ENCODE measurements around the gene TCF25.
"Not testable (repeated sequence)": the region's sequence is repeated elsewhere in the genome, so short reads cannot be mapped to it uniquely, and the experiment has no call there.

The TCF25 gene

DNA sequence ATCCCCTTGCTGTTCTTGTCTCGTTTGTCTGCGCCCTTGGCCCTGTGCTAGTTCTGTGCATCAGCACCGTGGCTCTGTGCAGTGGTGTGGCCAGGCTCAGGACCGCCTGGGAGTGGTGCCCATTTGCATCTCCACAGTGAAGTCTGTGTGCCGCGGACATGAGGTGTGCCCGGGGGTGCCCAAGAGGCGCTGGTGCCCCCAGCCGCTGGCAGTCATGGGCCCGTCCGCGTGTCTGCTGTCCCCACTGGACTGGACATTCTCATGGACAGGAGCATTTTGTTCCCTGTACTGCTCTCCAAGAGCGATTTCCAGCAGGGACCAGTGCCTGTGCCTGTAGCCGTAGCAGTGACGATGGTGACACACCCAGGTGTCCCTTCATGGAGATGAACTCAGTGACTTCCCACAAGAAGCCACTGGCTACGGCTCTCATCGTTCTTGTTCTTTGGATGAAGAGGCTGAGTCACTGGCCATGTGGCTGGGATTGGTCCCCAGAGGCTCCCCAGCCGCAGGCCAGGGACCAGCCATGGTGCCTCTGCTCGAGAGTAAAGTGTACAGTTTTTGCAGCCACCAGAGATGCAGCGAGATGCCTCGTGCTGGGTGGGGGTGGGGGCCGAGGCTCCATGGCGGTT lies 32.2 kb downstream of the TCF25 start:
- DNase-seq, result no peak

DNA sequence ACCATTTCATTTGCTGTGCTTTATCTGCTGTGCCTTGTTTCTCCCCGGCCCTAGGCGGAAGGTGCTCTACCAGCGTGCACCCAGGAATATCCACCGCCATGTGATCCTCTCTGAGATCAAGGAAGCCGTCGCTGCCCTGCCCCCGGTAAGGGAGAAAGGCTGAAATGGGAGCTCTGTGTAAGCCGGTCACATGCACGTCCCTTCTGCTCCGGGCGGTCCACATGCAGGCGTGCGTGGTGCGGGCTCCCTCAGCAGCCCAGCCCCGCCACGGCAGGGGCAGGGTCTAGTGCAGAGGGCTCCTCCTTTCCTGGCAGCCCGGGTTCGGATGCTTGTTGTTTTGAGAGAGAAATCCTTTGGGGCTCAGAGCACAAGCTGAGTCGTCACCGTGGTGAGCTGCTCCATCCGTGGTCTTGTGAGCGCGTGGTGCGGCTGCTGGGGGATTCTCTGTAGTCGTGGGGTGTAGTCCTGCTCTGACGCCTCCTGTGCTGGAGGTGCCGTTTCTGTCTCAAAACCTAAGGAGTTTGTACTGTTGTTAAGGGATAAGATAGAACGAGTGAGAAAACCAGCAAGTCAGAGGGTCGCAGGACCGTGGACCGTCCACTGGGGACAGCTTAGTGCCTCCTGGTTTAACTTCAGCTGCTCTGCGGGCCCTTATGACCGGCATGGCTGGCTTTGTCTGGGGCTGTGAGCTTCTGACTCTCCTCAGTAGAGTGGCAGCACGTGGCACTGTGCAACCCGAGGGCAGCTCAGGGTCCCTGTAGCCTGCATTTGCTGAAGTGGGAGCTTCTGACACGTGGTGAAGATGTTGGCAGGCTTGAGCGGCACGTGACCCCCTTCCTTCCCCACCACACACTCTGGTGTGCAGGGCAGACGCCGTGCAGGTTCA lies 33.0 kb downstream of the TCF25 start:
- DNase-seq, result no peak

DNA sequence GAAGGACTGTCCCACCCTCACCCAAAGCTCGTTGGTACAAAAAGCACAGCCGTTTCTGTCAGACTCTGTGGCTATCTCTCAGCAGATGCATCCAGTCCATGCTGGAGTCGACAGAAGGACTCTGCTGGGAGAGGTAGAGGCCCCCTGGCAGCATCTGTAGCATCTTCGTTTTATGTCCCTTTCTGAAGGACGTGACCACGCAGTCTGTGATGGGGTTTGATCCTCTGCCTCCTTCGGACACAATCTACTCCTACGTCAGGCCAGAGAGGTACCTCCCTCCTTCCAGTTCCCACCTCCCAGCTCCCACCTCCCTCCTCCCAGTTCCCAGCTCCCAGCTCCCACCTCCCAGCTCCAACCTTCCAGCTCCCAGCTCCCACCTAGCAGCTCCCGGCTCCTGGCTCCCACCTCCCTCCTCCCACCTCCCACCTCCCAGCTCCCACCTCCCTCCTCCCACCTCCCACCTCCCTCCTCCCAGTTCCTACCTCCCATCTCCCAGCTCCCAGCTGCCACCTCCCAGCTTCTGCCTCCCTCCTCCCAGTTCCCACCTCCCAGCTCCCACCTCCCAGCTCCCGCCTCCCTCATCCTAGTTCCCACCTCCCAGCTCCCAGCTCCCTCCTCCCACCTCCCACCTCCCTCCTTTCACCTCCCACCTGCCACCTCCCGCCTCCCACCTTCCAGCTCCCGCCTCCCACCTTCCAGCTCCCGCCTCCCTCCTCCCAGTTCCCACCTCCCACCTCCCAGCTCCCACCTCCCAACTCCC lies 33.8 kb downstream of the TCF25 start:
- no peak for DNase-seq

DNA sequence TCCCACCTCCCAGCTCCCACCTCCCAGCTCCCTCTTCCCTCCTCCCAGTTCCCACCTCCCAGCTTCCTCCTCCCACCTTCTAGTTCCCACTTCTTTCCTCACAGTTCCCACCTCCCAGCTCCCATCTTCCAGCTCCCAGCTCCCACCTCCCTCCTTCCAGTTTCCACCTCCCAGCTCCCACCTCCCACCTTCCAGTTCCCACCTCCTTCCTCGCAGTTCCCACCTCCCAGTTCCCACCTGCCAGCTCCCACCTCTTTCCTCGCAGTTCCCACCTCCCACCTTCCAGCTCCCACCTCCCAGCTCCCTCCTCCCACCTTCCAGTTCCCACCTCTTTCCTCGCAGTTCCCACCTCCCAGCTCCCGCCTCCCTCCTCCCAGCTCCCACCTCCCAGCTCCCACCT lies 34.8 kb downstream of the TCF25 start:
- no peak for DNase-seq

DNA sequence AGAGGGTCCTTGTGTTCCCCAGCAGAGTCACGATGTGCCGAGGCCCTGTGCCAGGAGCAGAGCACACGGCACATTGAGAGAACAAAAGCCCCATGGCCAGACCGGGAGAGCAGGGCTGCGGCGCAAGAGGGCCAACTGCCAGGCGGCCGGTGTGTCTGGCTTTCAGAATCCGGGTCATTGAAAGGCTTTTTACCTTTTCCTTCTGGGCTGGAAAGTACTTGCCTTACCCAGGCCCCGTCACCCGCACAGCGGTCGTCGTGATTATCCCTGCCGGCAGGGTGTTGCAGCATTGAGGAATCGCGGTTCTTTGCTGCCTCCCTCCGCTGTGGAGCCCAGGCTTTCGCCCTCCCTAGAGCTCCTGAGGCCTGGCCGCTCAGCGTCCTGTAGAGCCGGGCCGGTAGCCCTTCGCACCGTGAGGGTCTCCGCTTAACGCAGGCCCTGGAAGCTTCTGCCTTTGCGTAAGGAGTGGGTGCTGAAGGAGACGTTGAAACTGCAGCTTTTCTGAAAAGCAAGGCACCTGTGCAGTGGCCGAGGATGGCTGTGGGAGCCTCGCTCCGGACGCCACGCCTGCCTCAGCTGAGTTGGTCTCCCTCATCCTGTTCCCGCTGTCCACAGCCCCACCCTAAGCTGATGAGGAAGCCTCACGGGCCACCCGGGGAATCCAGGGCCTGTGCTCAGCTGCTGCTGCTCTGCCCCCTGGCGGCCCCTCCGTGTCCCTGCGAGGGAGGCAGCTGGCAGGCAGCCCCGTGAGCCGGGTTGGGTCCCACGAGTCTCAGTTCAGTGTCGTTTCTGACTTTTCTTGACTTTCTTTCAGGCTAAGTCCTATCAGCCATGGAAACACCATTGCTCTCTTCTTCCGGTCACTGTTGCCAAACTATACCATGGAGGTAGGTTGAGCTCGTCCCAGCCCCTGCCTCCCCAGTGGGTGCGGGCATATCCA lies 36.7 kb downstream of the TCF25 start:
- peak; percentile 7 for DNase-seq

DNA sequence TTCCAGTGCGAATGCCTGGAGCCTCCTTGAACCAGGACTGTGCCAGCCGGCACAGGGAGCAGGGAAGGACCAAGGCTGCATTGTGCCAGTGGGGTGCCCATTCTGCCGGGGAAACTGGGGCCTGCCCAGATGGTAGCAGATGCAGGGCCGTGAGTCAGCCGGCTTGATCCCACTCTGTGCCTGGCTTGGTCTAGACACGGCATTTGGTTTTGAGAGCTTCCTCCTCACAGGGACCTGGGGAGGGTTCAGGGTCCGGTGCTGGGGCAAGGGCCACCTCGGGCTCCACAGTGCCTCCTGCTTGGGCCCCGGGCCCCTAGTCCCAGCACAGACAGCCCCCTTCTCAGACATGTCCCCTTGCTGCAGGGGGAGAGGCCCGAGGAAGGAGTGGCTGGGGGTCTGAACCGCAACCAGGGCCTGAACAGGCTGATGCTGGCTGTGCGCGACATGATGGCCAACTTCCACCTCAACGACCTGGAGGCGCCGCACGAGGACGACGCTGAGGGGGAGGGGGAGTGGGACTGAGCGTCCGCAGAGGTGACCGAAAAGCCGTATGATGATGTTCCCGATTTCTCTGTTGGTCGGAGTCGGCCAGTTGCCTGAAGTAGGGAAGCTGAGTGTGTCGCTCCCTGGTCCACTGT lies 37.4 kb downstream of the TCF25 start:
- DNase-seq, result no peak

DNA sequence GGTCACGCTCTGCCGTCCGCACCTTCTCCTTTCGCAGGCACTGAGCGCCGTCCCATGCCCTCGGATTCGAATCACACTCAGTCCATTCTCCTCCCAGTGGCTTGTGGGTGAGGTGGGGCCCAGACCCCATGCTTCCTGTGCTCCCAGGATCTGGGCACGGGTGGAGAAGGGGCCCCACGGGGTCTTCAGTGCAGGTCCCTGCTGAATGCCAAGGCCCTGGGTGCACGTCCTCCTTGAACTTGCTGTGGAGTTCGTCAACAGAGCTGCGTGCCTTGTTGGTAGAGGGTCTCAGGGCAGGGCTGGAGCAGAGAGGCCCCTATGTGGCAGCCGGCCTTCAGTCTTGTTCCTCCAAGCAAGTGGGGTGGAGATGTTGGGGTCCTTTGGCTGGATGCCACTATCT lies 38.0 kb downstream of the TCF25 start:
- no peak for DNase-seq

DNA sequence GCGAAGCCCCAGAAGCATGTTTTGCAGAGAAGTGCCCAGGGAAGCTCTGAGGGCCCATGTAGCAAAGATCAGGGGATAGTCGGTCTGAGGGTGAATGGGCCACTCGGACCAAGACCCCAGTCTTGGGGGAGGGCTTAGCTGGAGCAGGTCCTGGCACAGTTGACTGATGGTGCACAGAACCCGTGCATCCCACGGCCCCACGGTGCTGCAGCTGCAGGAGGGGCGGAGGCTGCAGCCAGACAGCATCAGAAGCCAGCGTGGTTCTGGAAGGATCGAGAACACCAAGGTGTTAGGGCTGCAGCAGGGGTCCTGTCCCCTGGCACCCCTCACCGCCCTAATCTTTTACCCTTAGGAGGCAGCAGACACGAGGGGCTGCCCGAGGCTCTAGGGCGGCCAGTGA lies 38.8 kb downstream of the TCF25 start:
- DNase-seq, result no peak

DNA sequence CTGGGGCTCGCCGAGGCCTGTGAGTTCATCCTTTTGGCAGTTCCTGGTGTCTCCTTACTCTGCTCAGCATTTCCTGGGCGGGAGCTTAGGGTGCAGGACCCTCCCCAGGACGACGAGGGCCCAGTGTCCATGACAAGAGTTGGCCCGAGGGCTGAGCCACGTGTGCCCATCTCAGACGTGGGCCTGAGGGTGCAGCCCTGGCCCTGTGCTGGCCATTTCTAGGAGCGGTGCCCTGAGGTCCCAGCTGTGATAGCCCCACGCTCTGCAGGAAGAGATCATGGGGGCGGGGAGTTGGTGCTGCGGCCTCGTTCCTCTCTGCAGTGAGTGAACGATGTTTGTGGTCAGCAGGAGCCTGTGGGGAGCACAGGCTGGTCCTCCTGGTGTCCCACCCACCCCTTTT lies 39.2 kb downstream of the TCF25 start:
- no peak for DNase-seq

DNA sequence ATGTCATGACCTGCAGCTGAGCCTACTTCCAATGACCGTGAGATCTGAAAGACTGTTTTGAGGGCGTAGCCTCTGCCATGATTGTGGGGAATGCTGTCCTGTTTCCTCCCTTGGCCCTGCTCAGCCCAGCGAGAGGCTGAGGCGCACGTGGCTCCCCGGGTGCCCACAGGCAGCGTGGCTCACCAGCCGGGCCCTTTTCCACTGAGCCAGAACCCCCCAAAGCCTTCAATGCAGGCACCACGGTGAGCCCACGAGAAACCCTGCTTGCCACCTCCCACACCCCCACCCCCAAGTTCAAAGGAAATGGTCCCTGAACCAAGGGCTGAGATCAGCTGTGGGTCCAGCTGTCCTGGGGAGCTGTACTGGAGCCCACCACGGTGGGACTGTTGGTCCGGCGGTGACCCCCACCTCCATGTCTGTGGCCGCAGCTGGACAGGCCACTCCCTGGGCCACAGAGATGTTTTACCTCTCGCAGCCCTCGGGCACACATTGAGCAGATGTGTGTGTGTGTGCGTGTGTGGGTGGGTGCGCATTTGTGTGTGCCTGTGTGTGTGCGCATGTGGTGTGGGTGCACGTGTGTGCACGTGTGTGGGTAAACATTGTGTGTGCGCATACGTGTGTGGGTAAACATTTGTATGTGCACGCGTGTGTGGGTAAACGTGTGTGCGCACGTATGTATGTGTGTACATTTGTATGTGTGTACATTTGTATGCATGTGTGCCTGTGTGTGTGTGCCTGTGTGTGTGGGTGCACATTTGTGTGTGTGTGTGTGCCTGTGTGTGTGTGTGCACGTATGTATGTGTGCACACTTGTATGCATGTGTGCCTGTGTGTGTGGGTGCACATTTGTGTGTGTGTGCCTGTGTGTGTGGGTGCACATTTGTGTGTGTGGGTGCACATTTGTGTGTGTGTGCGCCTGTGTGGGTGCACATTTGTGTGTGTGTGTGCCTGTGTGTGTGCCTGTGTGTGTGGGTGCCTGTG lies 40.3 kb downstream of the TCF25 start:
- DNase-seq, result no peak

DNA sequence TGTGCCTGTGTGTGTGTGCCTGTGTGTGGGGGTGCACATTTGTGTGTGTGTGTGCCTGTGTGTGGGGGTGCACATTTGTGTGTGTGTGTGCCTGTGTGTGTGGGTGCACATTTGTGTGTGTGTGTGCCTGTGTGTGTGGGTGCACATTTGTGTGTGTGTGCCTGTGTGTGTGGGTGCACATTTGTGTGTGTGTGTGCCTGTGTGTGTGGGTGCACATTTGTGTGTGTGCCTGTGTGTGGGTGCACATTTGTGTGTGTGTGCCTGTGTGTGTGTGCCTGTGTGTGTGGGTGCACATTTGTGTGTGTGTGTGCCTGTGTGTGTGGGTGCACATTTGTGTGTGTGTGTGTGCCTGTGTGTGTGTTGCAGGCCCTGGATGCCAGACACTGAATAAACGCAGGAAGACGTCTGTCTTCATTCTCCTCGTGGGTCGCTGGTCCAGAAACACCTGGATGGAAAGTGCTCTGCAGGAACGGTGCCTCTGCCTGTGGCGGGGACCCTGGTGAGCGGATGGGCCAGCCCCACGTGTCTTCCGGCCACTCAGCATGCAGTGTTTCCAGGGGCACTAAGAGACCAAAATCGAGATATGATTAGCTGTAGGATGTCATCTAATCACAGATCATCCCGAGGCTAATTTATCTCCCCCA lies 41.4 kb downstream of the TCF25 start:
- DNase-seq, result not testable (repeated sequence)

DNA sequence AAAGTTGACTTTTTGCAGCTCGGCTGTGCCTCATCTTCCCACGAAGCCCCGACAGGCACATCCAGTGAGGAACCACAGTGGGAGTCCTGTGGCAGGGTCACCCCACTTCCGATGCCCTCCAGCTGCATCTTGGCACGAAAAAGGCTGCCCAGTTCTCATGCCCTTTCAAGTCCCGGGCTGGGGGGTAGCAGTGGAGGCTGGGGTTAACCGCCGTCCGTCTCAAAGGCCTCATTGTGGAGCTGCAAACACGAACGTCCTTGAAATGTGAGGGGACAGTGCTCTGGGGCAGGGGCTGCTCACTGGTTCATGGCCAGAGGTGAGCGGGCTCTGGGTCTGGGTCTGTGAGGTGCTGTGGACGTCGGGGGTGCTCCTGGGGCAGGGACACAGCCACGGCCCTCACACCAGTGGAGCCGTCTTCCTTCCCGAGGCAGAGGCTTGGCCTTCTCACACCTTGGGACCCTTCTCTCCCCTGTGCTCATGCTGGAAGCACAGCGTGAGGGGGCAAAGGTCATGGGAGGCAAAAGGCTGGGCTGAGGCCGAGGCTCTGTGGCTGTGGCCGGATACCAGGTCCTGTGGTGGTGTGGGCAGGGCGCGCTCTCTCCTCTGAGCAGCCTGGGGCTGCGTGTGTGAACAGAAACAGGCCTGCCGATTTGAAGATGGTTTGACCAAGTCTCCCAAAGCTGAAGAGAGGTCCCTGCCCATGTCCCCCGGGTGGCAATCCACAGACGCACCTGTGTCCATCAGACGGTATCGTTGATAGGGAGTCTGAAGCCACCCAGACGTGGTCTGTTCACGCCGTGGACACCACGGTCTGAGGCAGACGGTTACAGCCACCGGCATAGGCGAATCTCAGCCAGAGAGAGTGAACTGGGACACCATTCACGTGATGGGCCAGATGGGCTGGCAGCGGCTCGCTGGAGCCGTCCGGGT lies 42.2 kb downstream of the TCF25 start:
- no peak for DNase-seq

DNA sequence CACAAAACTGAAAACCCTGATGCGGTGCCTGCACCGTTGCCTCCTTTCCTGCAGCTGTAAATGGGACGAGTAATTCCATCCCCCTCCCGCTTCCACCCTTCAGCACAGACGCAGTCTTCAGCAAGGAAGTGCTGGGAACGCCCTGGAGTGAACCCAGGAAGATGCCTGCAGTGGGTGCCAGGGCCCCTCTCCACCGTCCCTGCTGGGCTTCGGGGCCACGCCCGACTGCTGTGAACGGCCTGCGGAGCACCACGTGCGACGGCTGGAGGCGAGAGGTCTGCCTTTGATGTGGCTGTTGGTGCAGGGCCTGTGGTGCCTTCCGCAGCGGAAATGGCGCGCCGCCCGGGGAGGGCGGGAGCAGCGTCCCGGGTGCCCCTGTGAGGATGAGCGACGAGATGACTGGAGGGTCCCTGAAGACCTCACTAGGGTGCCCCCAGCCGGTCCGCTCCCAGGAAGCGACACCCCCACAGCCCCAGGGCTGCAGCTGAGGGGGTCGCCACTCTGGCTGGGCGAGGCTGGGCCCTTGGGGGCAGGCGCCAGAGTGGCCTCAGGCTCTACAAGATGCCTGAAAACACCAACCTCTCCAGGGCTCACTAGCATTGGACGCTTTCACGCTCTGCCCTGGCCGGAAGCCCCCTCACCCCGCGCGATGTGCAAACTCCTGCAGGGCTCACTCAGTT lies 44.5 kb downstream of the TCF25 start:
- peak; percentile 30 for DNase-seq

DNA sequence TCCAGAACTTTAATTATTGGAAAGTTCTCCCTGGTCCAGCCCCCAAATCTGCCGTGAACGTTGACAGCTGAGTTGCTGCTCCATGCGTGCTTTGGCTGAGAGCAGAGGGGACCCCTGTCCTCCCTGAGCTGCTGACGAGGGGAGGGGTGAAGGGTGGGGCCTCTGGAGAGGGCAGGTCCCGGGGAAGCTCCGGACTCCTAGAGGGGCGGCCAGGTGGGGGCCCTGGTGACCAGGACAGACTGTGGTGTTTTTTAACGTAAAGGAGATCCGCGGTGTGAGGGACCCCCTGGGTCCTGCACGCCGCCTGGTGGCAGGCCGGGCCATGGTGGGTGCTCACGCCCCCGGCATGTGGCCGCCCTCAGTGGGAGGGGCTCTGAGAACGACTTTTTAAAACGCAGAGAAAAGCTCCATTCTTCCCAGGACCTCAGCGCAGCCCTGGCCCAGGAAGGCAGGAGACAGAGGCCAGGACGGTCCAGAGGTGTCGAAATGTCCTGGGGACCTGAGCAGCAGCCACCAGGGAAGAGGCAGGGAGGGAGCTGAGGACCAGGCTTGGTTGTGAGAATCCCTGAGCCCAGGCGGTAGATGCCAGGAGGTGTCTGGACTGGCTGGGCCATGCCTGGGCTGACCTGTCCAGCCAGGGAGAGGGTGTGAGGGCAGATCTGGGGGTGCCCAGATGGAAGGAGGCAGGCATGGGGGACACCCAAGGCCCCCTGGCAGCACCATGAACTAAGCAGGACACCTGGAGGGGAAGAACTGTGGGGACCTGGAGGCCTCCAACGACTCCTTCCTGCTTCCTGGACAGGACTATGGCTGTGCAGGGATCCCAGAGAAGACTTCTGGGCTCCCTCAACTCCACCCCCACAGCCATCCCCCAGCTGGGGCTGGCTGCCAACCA lies 45.3 kb downstream of the TCF25 start, which contains the start of gene MC1R:
Gene MC1R, plus strand, starts transcription at position 410 of the 895 bp plus-strand sequence. Its CDS starts 397 bp downstream, at position 807.
- DNase-seq, result peak; percentile 10

DNA sequence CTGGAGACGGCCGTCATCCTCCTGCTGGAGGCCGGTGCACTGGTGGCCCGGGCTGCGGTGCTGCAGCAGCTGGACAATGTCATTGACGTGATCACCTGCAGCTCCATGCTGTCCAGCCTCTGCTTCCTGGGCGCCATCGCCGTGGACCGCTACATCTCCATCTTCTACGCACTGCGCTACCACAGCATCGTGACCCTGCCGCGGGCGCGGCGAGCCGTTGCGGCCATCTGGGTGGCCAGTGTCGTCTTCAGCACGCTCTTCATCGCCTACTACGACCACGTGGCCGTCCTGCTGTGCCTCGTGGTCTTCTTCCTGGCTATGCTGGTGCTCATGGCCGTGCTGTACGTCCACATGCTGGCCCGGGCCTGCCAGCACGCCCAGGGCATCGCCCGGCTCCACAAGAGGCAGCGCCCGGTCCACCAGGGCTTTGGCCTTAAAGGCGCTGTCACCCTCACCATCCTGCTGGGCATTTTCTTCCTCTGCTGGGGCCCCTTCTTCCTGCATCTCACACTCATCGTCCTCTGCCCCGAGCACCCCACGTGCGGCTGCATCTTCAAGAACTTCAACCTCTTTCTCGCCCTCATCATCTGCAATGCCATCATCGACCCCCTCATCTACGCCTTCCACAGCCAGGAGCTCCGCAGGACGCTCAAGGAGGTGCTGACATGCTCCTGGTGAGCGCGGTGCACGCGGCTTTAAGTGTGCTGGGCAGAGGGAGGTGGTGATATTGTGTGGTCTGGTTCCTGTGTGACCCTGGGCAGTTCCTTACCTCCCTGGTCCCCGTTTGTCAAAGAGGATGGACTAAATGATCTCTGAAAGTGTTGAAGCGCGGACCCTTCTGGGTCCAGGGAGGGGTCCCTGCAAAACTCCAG lies 46.4 kb downstream of the TCF25 start:
- no peak for DNase-seq

DNA sequence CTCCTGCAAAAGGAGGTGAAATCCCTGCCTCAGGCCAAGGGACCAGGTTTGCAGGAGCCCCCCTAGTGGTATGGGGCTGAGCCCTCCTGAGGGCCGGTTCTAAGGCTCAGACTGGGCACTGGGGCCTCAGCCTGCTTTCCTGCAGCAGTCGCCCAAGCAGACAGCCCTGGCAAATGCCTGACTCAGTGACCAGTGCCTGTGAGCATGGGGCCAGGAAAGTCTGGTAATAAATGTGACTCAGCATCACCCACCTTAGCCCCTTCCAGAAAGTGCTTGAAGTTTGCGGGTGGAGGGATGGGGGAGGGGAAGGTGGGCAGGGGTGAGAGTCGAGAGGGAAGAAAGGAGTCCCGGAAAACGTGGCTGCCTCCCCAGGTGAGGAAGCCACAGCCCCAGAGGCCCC lies 47.3 kb downstream of the TCF25 start:
- no peak for DNase-seq

Measured in NCI-H1105 (cell line).